ENCODE results near the gene METTL5. TPM values are rescaled to one million over a fixed set of nuclear protein-coding genes. Genes with fewer than 3 reads are reported as not detected.
"Not testable (repeated sequence)": the region's sequence is repeated elsewhere in the genome, so short reads cannot be mapped to it uniquely, and the experiment has no call there.

The METTL5 gene
- total RNA-seq, 1 donor from 2014 or later: 33.2 TPM

DNA sequence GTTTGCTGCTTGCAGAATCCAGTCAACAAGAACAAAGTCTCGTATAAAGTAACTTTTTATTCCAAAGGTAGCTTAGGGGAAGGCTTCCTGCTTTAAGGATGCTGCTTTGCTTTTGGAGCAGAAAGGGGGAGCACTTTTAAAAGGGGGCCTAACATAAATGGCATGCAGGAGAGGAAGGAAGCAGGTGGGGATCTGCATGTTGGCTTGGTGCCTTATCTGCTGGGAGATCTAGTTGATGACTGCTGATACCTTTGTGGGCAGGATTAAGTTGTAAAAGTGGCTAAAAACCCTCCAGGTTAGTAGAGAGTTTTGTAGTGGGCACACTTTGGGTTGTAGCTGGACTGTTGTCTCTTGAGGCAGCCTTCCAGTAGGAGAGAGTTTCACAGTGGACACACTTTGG, 25.0 kb upstream of the METTL5 start:
- TF ChIP-seq CTCF (IDR thresholded peaks at IDR 0.05): no peak
- no peaks in the 10 kb centered on the region for H3K36me3 ChIP-seq
- H3K27me3 ChIP-seq (ENCODE audit: low read depth): no peaks in the 10 kb centered on the region
- H3K4me3 ChIP-seq: no peak overlapping the region
- H3K27ac ChIP-seq: no peak overlapping the region
- DNase-seq (no peak), ATAC-seq (no peak)
- no peaks in the 10 kb centered on the region for H3K9me3 ChIP-seq
- no peaks in the 10 kb centered on the region for H3K4me1 ChIP-seq
- intact Hi-C loops (cut with DNase I): no loop called here

DNA sequence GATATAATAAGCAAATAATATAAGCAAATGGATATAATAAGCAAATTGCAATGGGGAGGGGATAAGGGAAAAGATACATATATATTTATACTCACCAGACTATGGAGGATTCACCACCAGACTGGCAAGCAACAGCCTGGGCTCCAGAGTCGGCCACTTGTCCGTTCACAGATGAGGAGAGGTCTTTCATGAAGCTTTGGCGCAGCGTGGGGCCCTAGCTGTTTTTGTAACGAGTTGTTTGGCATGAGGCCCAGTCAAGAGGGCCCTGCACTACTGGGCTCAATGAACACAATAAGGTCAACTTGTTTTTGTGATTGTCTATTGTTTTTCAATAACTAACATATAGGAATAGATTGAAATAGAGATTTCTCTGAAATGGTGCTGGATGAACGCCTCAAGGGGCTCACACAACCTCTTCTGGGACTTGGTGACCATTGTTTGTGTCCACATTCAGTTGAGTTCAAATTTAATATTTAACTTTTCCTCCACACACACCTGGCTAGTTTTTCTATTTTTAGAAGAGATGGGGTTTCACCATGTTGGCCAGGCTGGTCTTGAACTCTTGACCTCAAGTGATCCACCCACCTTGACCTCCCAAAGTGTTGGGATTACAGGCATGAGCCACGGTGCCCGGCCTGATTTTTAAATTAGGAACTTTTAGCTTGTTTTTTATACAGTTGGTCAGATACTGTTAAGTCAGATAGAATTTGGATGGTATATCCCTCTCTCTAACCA, 24.4 kb upstream of the METTL5 start:
- H3K4me3 ChIP-seq; ATAC-seq; H3K9me3 ChIP-seq; H3K27ac ChIP-seq; H3K36me3 ChIP-seq; H3K27me3 ChIP-seq (ENCODE audit: low read depth); DNase-seq; intact Hi-C loops (cut with DNase I); H3K4me1 ChIP-seq: not testable (repeated sequence)

DNA sequence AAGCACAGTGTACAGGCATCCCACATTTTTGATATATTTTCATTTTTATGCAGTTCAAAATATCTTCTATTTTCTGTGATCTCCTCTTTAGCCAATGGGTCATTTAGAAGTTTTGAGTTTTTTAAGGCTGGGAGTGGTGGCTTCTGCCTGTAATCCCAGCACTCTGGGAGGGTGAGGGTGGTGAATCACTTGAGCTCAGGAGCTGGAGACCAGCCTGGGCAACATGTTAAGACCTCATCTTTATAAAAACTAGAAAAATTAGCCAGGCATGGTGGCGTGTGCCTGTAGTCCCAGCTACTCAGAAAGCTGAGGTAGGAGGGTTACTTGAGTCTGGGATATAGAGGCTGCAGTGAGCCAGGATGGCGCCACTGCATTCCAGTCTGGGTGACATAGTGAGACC, 20.3 kb upstream of the METTL5 start:
- Histone ChIP-seq H3K36me3 (peaks cover 8% of the 10 kb centered on the region), H3K27ac (no peak overlapping the region), H3K4me1 (peaks cover 12% of the 10 kb centered on the region), H3K4me3 (no peak overlapping the region), H3K27me3 (ENCODE audit: low read depth) (no peaks in the 10 kb centered on the region), H3K9me3 (no peaks in the 10 kb centered on the region)
- DNase-seq: no peak
- TF ChIP-seq CTCF (IDR thresholded peaks at IDR 0.05): no peak
- no peak for ATAC-seq
- intact Hi-C loops (cut with DNase I): no loop called here

DNA sequence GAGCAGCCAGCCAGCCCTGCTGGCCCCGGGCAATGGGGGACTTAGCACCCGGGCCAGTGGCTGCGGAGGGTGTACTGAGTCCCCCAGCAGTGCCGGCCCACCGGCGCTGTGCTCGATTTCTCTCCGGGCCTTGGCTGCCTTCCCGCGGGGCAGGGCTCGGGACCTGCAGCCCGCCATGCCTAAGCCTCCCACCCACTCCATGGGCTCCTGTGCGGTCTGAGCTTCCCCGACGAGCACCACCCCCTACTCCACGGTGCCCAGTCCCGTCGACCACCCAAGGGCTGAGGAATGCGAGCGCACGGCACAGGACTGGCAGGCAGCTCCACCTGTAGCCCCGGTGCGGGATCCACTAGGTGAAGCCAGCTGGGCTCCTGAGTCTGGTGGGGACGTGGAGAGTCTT, 16.9 kb upstream of the METTL5 start:
- ATAC-seq; intact Hi-C loops (cut with DNase I); DNase-seq: not testable (repeated sequence)

GRCh38 chr2:169840747-169841142, 16.0 kb upstream of the METTL5 start:
- Histone ChIP-seq H3K4me3 (no peak overlapping the region), H3K4me1 (peaks cover 23% of the 10 kb centered on the region), H3K36me3 (peaks cover 8% of the 10 kb centered on the region), H3K9me3 (no peaks in the 10 kb centered on the region), H3K27ac (no peak overlapping the region), H3K27me3 (ENCODE audit: low read depth) (no peaks in the 10 kb centered on the region)
- ATAC-seq: peak; percentile 31 to 38
- DNase-seq: no peak
- TF ChIP-seq CTCF (IDR thresholded peaks at IDR 0.05): no peak
- intact Hi-C loops (cut with DNase I): no loop called here

More for the DNA sequence above, 16.9 kb upstream of the METTL5 start:
- peaks cover 23% of the 10 kb centered on the region for H3K4me1 ChIP-seq
- not testable (repeated sequence) for H3K36me3 ChIP-seq; H3K9me3 ChIP-seq; H3K27me3 ChIP-seq (ENCODE audit: low read depth); H3K4me3 ChIP-seq; H3K27ac ChIP-seq

DNA sequence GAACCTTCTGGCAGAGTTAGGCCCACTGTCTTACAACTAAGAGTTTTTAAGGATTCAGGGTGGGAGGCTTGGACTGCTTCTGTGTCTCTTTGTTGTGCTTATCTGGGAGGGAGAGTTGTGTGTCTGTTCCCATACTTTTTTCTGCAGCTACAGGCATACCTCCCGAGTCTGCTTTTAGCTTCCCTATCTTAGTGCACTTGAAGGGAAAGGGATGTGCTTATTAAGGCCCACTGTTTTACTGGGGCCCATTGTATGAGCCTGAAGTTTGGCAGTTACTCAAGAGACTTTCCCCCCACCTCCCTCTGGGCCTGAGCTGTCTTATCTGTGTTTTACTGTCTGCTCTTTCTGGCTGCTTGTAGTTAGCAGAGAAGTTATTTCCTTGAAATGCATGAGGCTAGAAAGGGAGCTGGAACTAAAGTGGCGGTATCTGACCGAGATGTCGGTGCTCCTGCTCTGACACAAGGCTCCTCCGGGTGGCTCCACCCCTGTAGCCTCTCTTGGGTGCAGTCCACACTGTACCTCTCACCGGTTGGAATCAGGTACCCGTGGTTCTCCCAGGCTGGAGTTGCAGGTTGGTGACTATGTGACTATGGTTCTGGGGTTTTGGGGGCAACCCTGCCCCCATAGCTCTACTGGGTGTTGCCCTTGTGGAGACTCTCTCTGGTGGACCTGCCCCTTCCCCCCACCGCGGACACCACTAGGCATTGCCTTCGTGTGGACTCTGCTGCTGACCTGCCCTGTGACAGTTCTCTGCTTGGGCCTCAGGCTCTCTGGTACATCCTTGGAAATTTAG, 15.4 kb upstream of the METTL5 start:
- Histone ChIP-seq H3K4me1 (peaks cover 23% of the 10 kb centered on the region), H3K9me3 (no peaks in the 10 kb centered on the region)
- DNase-seq: no peak

More for the DNA sequence above, 15.4 kb upstream of the METTL5 start:
- no peak overlapping the region for H3K4me3 ChIP-seq
- H3K27me3 ChIP-seq (ENCODE audit: low read depth): no peaks in the 10 kb centered on the region
- no peak overlapping the region for H3K27ac ChIP-seq
- peak; percentile 23 to 24 for ATAC-seq
- H3K36me3 ChIP-seq: peaks cover 8% of the 10 kb centered on the region
- intact Hi-C loops (cut with DNase I): no loop called here
- no peak for TF ChIP-seq CTCF (IDR thresholded peaks at IDR 0.05)

Data from lower lobe of right lung (tissue), 2 donors.